Thoracic aorta (tissue), 2 donors: Measurements from ENCODE around the gene RAB40C. TPM values are rescaled to one million over a fixed set of nuclear protein-coding genes. Genes with fewer than 3 reads are reported as not detected.

Experiments used
- ATAC-seq: fragments of 150-250 bp; one replicate; pipeline ENCODE4 v1.8.0; 2017; ENCODE audit warnings: low read depth; ENCODE audit not compliant: insufficient number of reproducible peaks, low FRiP score
- DNase-seq: peaks from one replicate; pipeline ENCODE4 v3.0.0-alpha.2; 2020; ENCODE audit warnings: low spot score
- H3K27ac ChIP-seq, 2 donors: fragments of 200-600 bp; sonication (generic); 1 replicate in 1 of 2; 2 replicates in 1 of 2; pipeline ENCODE4 v1.5.1; 2016; ENCODE audit warnings: mild to moderate bottlenecking in 2 of 2, moderate library complexity in 2 of 2
- H3K27me3 ChIP-seq: fragments of 200-600 bp; sonication (generic); replicated peaks from 2 replicates; pipeline ENCODE4 v1.6.0; 2016; ENCODE audit warnings: mild to moderate bottlenecking; ENCODE audit not compliant: insufficient read depth
- H3K36me3 ChIP-seq: fragments of 200-600 bp; sonication (generic); one replicate; pipeline ENCODE4 v1.5.1; 2016
- H3K4me1 ChIP-seq, 2 donors: fragments of 200-600 bp; sonication (generic); 1 replicate in 1 of 2; 2 replicates in 1 of 2; pipeline versions ENCODE4 v1.5.1 to v1.6.0; 2016; ENCODE audit warnings: low read depth in 2 of 2, mild to moderate bottlenecking in 1 of 2; ENCODE audit not compliant: control insufficient read depth in 1 of 2
- H3K4me3 ChIP-seq: fragments of 200-600 bp; sonication (generic); 2 replicates; pipeline ENCODE4 v1.5.1; 2016; ENCODE audit warnings: mild to moderate bottlenecking
- H3K9me3 ChIP-seq: fragments of 200-600 bp; sonication (generic); 2 replicates; pipeline ENCODE4 v1.5.1; 2016
- total RNA-seq, 2 donors: library from RNA; depleted of rRNA; stranded (reverse); fragments of >200 nt; gene quantifications; one replicate each; pipeline versions ENCODE4 v1.1.0 to v1.2.3, GENCODE V29; 2016
- TF ChIP-seq, protein P1 (sequence below): fragments of 200-600 bp; sonication (generic); IDR thresholded peaks from one replicate; pipeline ENCODE4 v1.5.1; 2019; ENCODE audit warnings: antibody characterized with exemption

The RAB40C gene
- total RNA-seq, 2 donors from 2014 or later, result 19.0 to 25.9 TPM

DNA sequence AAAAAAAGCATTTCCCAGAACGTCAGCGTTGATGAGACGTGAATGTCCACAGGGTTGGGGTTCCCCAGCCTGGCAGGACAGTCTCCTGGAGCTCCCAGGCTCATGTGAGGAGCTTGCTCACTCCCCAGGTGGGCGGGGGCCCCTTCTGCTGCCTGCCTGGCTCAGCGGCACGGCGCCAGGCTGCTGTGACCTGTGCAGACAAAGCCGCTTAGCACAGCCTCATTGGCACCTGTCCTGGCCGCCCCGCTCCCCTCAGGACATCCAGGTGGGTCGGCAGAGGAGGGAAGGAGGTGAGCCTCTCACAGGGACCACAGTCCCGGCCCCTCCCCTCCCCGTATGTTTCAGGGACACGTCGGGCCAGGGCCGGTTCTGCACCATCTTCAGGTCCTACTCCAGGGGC, 28.0 kb downstream of the RAB40C start:
- H3K4me1 ChIP-seq, result no peaks in the 10 kb centered on the region
- H3K27ac ChIP-seq, result no peak overlapping the region
- TF ChIP-seq, protein P1, sequence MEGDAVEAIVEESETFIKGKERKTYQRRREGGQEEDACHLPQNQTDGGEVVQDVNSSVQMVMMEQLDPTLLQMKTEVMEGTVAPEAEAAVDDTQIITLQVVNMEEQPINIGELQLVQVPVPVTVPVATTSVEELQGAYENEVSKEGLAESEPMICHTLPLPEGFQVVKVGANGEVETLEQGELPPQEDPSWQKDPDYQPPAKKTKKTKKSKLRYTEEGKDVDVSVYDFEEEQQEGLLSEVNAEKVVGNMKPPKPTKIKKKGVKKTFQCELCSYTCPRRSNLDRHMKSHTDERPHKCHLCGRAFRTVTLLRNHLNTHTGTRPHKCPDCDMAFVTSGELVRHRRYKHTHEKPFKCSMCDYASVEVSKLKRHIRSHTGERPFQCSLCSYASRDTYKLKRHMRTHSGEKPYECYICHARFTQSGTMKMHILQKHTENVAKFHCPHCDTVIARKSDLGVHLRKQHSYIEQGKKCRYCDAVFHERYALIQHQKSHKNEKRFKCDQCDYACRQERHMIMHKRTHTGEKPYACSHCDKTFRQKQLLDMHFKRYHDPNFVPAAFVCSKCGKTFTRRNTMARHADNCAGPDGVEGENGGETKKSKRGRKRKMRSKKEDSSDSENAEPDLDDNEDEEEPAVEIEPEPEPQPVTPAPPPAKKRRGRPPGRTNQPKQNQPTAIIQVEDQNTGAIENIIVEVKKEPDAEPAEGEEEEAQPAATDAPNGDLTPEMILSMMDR, result no peak
- H3K36me3 ChIP-seq, result no peaks in the 10 kb centered on the region
- DNase-seq, result no peak
- no peaks in the 10 kb centered on the region for H3K9me3 ChIP-seq
- H3K4me3 ChIP-seq, result no peak overlapping the region
- no peaks in the 10 kb centered on the region for H3K27me3 ChIP-seq
- no peak for ATAC-seq

DNA sequence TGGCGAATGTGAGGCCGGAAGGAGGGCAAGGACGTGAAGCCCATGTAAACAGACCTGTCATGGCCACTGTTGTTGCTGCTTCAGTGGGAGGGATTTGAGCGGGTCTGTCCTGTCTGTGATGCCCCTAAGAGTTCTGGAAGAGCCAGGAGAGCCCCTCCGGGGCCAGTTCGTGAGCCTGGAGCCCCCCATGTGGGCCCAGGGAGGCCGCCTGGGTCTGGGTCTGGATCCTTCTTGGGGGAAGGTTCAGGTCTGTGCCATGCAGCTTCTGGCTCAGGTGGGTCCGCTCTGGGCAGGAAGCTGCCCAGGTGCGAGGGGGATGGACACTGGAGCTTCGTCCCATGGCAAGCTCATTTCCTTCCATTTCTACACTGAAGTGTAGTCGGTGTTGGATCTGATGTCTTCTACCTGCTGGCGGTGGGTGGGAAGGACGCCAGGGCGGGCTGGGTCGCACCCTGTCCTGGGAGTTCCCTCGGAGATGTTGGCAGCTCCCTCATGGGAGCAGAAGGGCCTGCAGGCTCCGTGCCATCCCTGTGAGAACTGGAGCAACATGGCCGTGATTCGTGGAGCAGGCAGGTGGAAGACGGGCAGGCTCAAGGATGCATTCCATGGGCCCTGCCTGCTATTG, 29.7 kb downstream of the RAB40C start:
- TF ChIP-seq, protein P1, result no peak

DNA sequence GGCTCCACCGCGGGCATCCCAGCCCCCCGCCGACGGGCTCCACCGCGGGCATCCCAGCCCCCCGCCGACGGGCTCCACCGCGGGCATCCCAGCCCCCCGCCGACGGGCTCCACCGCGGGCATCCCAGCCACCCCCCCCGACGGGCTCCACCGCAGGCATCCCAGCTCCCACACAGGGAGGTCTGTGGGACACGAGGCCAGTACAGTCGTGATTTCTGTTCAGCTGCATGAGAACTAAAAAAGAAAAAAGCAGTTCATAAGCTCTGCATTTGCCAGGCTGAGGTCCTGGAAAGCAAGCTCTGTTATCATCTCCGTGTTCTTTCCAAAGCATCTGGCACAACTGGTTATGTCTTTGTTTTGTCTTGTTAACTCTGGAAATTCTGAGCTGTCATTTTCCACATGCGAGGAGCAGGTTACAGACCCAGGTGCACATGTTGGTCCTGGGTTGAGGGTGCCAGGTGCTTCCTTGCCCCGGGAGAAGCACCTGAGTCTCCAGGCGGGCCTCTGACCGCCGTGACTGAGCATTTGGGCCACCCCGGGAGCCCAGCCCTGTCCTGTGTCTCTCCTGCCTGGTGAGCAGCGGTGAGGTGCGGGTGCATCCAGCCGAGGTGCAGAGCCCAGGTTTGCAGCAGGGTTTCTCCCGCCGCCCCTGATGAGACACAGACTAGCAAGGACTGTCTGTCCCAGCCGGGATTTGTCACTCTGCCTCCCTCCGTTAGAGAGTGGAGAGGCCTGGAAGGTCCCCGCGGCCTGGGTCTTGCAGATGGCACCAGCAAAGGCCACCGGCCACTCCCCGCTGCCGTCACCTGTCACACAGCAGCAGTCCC, 31.0 kb downstream of the RAB40C start:
- DNase-seq, result no peak
- Histone ChIP-seq H3K4me3 (no peak overlapping the region), H3K27me3 (no peaks in the 10 kb centered on the region), H3K36me3 (peaks cover 2% of the 10 kb centered on the region), H3K4me1 (no peaks in the 10 kb centered on the region), H3K9me3 (no peaks in the 10 kb centered on the region), H3K27ac (no peak overlapping the region)
- ATAC-seq, result no peak
- TF ChIP-seq, protein P1, result no peak

More for the DNA sequence above, 29.7 kb downstream of the RAB40C start:
- Histone ChIP-seq H3K27ac (no peak overlapping the region), H3K36me3 (no peaks in the 10 kb centered on the region), H3K9me3 (no peaks in the 10 kb centered on the region), H3K4me1 (no peaks in the 10 kb centered on the region), H3K4me3 (no peak overlapping the region), H3K27me3 (no peaks in the 10 kb centered on the region)
- no peak for DNase-seq
- no peak for ATAC-seq

DNA sequence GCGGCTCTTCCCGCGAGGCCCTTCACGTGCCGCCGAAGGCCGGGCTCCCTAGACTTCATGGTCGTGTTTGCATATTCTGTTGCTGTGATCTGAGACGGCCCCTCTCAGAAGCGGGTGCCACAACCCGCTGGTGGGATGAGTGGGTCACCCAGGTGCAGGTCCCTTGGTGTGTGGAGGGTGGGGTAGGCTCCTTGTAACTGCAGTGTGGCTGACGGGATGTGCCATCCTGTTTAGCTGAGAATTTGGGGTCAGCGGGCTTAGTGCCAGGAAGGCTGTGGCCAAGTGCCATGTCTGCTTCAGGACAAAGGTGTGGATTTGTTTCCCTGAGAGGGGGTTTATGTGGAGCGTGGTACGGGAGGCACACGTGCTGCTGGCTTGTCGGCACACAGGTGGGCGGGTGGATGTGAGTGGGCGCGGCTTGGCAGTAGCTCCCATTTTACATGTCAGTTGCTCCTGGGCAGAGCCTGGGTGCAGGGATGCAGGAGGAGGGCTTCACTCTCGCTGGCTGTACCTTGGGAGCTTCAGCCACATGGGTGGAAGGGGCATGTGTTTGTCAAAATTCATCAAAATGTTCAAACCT, 31.8 kb downstream of the RAB40C start:
- Histone ChIP-seq H3K9me3 (no peaks in the 10 kb centered on the region), H3K27ac (no peak overlapping the region), H3K4me3 (no peak overlapping the region), H3K4me1 (no peaks in the 10 kb centered on the region), H3K27me3 (no peaks in the 10 kb centered on the region), H3K36me3 (peaks cover 4% of the 10 kb centered on the region)
- DNase-seq (no peak), ATAC-seq (no peak)
- TF ChIP-seq, protein P1, result no peak

DNA sequence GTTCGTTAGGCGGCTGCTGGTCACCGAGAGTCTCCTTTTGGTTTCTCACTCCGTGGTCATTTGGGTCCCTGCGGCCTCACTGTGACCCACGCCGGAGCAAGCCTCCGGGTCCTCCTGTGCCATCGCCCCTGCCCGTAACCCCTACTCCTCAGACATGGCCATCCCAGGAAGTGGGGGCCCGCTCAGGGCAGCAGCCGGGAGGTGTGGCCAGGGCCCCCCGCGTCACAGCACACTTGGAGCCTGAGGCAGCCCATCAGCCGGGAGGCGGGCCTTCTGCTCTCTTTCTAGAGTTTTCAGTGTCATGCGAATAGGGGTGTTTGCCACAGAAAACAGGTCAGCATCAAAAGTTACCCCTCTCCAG, 33.0 kb downstream of the RAB40C start:
- Histone ChIP-seq H3K27ac (no peak overlapping the region), H3K36me3 (peaks cover 10% of the 10 kb centered on the region), H3K4me1 (no peaks in the 10 kb centered on the region), H3K4me3 (no peak overlapping the region), H3K9me3 (no peaks in the 10 kb centered on the region), H3K27me3 (no peaks in the 10 kb centered on the region)
- no peak for ATAC-seq
- TF ChIP-seq, protein P1, result no peak
- no peak for DNase-seq
